Ovary (tissue), 9 donors: Measurements from ENCODE around the gene EFCAB6. TPM values are rescaled to one million over a fixed set of nuclear protein-coding genes. Genes with fewer than 3 reads are reported as not detected.

ENCODE experiments used
- DNase-seq, 5 donors: peaks; one replicate each; pipeline ENCODE4 v3.0.0-alpha.2; 2019 to 2020
- H3K27ac ChIP-seq, 2 donors: fragments of 200-600 bp; one replicate each; pipeline versions ENCODE4 v1.5.1 to v1.8.0; 2019 to 2022
- H3K27me3 ChIP-seq: fragments of 200-600 bp; one replicate; pipeline ENCODE4 v1.8.0; 2022
- H3K36me3 ChIP-seq: fragments of 200-600 bp; sonication (generic); one replicate; pipeline ENCODE4 v1.5.1; 2019
- H3K4me1 ChIP-seq: one replicate; pipeline ENCODE4 v1.8.1; 2013; ENCODE audit warnings: mild to moderate bottlenecking, moderate library complexity; ENCODE audit not compliant: insufficient read depth
- H3K4me3 ChIP-seq: fragments of 200-600 bp; sonication (generic); one replicate; pipeline ENCODE4 v1.5.1; 2017
- H3K9me3 ChIP-seq, 2 donors: fragments of 200-600 bp in 1 of 2; sonication (generic) in 1 of 2; one replicate each; pipeline versions ENCODE4 v1.5.1 to v1.8.1; 2013 to 2019; ENCODE audit warnings: mild to moderate bottlenecking in 1 of 2, moderate library complexity in 1 of 2
- EP300 ChIP-seq: sonication (generic); formaldehyde crosslinking; IDR thresholded peaks from one replicate; pipeline ENCODE4 v1.6.1; 2017; ENCODE audit warnings: antibody characterized with exemption
- POLR2A ChIP-seq: fragments of 450-650 bp; IDR thresholded peaks from one replicate; pipeline ENCODE4 v1.6.1; 2017; ENCODE audit warnings: antibody characterized with exemption, mild to moderate bottlenecking, moderate library complexity
- whole genome bisulfite sequencing, 3 donors: extraction: QIAGEN DNeasy Blood & Tissue Kit in 1 of 3; methylation state at CpG; one replicate each; pipeline versions ENCODE4 v1.1.5 to v1.1.7; 2013 to 2017; 5-methylcytosine and 5-hydroxymethylcytosine counted together
- intact Hi-C, 4 donors: fragments of 100-400 bp; cut with DNase I; formaldehyde crosslinking; loops; one replicate each; pipeline versions ENCODE4 v1.11.0 to v1.15.1; 2022 to 2023
- polyA plus RNA-seq, 2 donors: library from polyadenylated mRNA; stranded (reverse); fragments of 200-250 nt in 1 of 2; fragments of 350-450 nt in 1 of 2; fragmentation: Illumina TruSeq in 1 of 2; extraction: RNeasy Lipid Tissue Mini Kit (QIAGEN cat#74804) in 1 of 2; gene quantifications; one replicate each; pipeline ENCODE4 v1.2.3, GENCODE V29; 2013 to 2014
- total RNA-seq, 7 donors: library from RNA; depleted of rRNA in 2 of 7; stranded (reverse); fragments of >200 nt in 2 of 7; fragmentation: NEBNext Ultra II Directional in 3 of 7; extraction: Animal tissue kit (Norgen Biotek cat#: 25700) in 3 of 7; gene quantifications; one replicate each; pipeline versions ENCODE4 v1.1.0 to v1.2.4, GENCODE V29; 2016 to 2023
- TF ChIP-seq, protein P1 (sequence below), 3 donors: fragments of 450-650 bp in 2 of 3; fragments of 200-600 bp in 1 of 3; IDR thresholded peaks; one replicate each; pipeline versions ENCODE4 v1.5.1 to v1.8.0; 2016 to 2022; ENCODE audit warnings: antibody characterized with exemption in 3 of 3, mild to moderate bottlenecking in 1 of 3
- donor health status: DM: no; HTN: no; CAD: no; lungs with moderate emphysema.
- donor health status: DM: no; HTN: no; CAD: no.
- donor health status: Bipolar disorder and iron deficiency.
- donor health status: DM: yes; HTN: yes; CAD: no.
- donor health status: DM: no; HTN: no; CAD: no.
- donor health status: DM: yes; HTN: yes; CAD: no.

The EFCAB6 gene
- total and polyA plus RNA-seq, 9 donors, result 1.00 to 17.5 (median 6.7) TPM

DNA sequence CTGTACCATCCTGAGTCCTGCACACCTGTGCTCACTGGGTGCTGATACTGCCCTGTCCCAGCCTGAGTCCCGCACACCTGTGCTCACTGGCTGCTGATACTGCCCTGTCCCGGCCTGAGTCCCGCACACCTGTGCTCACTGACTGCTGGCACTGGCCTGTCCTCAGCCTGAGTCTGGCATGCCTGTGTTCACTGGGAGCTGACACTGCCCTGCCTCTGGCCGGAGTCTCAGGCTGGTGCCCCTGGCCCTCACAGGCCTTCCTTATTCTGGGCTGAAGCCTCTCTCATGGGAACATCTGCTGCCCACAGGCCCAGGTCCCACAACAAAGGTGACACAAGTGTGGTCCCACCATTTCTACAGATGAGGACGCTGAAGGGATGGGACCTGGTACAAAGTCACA, 285.2 kb downstream of the EFCAB6 start:
- H3K27me3 ChIP-seq, result no peaks in the 10 kb centered on the region
- DNase-seq, result no peak
- no peaks in the 10 kb centered on the region for H3K9me3 ChIP-seq
- no peak overlapping the region for H3K4me3 ChIP-seq
- no peaks in the 10 kb centered on the region for H3K4me1 ChIP-seq
- 88 to 92% (median 90%) methylated on average over 5 of the region's 5 CpGs for WGBS, 3 donors
- H3K36me3 ChIP-seq, result no peaks in the 10 kb centered on the region
- TF ChIP-seq POLR2A, result no peak
- no peak for TF ChIP-seq EP300
- TF ChIP-seq, protein P1, sequence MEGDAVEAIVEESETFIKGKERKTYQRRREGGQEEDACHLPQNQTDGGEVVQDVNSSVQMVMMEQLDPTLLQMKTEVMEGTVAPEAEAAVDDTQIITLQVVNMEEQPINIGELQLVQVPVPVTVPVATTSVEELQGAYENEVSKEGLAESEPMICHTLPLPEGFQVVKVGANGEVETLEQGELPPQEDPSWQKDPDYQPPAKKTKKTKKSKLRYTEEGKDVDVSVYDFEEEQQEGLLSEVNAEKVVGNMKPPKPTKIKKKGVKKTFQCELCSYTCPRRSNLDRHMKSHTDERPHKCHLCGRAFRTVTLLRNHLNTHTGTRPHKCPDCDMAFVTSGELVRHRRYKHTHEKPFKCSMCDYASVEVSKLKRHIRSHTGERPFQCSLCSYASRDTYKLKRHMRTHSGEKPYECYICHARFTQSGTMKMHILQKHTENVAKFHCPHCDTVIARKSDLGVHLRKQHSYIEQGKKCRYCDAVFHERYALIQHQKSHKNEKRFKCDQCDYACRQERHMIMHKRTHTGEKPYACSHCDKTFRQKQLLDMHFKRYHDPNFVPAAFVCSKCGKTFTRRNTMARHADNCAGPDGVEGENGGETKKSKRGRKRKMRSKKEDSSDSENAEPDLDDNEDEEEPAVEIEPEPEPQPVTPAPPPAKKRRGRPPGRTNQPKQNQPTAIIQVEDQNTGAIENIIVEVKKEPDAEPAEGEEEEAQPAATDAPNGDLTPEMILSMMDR (IDR thresholded peaks at IDR 0.05), result no peak
- no peak overlapping the region for H3K27ac ChIP-seq
- intact Hi-C loops, result no loop called here

DNA sequence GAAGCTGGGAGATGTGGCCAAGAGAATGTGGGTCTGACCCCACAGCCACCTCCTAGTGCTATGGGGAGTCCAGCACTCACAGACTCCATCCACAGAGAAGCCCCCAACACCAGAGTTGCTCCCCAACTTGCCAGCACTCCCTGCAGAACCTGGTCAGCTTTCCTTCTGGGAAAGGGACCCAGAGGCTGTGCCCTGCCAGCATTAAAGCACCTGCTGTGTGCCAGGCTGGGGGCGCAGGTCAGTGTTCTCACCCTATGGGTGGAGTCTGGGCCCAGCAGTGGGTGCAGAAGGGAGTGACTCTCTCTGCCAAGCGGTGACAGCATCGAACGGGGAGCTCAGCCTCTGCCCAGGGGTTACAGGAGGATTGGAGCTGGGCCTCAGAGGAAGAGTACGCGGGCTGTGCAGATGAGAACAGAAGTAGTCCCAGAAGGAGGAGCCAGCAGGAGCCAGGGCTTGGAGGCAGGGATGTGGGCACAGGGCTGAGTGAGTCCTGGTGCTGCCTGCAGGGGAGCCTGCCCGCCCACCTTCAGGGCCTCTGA, 285.9 kb downstream of the EFCAB6 start:
- Histone ChIP-seq H3K4me3 (no peak overlapping the region), H3K27me3 (no peaks in the 10 kb centered on the region), H3K36me3 (no peaks in the 10 kb centered on the region), H3K27ac (no peak overlapping the region), H3K4me1 (no peaks in the 10 kb centered on the region), H3K9me3 (no peaks in the 10 kb centered on the region)
- TF ChIP-seq POLR2A, result no peak
- TF ChIP-seq, protein P1 (IDR thresholded peaks at IDR 0.05), result no peak
- no peak for TF ChIP-seq EP300
- 78 to 88% (median 87%) methylated on average over 7 of the region's 7 CpGs for WGBS, 3 donors
- intact Hi-C loops, result no loop called here
- DNase-seq, result no peak

DNA sequence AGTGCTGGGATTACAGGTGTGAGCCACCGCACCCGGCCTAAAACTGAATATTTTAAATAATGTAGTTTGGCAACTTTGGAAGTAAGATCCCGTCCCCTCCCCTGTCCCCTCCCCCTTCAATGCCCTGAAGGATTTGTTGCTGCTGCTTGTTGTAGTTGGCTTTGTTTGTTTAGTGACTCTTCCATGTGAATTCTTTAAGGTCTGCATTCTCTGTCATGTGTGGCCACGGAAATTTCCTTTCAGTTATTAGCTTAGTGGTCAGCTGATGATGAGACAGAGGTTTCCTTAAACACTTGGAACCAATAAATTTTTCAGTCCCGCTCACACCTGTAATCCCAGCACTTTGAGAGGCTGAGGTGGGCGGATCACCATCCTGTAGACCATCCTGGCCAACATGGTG, 290.4 kb downstream of the EFCAB6 start:
- no peak for DNase-seq
- 78 to 88% (median 83%) methylated on average over 6 of the region's 6 CpGs for WGBS, 3 donors
- no peak overlapping the region for H3K4me3 ChIP-seq
- H3K36me3 ChIP-seq, result no peaks in the 10 kb centered on the region
- H3K27me3 ChIP-seq, result no peaks in the 10 kb centered on the region
- H3K4me1 ChIP-seq, result no peaks in the 10 kb centered on the region
- TF ChIP-seq EP300 (no peak), POLR2A (no peak)
- TF ChIP-seq, protein P1 (IDR thresholded peaks at IDR 0.05), result no peak
- no peak overlapping the region for H3K27ac ChIP-seq
- intact Hi-C loops, result no loop called here
- no peaks in the 10 kb centered on the region for H3K9me3 ChIP-seq

DNA sequence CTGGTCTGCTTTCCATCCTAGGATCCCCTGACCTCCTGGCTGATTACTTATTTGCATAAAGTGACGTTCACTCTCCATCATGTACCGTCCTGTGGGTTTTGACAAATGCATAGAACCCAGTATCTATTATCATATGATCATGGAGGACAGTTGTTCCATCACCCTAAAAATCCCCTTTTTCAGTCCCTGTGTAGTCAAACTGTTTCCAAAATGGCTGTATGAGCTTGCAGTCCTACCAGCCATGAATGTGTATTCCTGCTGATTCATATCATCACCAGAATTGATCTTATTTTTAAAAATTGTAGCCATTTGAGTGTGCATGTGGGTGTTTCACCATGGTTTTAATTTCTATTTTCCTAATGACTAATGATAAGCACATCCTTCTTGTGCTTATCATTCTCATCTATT, 291.5 kb downstream of the EFCAB6 start:
- no peak for DNase-seq

More for the DNA sequence above, 291.5 kb downstream of the EFCAB6 start:
- TF ChIP-seq, protein P1 (IDR thresholded peaks at IDR 0.05), result no peak
- TF ChIP-seq POLR2A (no peak), EP300 (no peak)
- 52 to 61% (median 56%) methylated on average over 2 of the region's 2 CpGs for WGBS, 3 donors
- H3K4me1 ChIP-seq, result no peaks in the 10 kb centered on the region
- H3K27me3 ChIP-seq, result no peaks in the 10 kb centered on the region
- no peaks in the 10 kb centered on the region for H3K36me3 ChIP-seq
- H3K4me3 ChIP-seq, result no peak overlapping the region
- no peaks in the 10 kb centered on the region for H3K9me3 ChIP-seq
- no peak overlapping the region for H3K27ac ChIP-seq
- intact Hi-C loops, result no loop called here
